Stimulated activated CD8-positive, alpha-beta memory T cell treated with anti-CD3 and anti-CD28 coated beads, Interleukin-7, amount 100 ng/mL, for 4 hours (primary cell): ENCODE measurements around the gene PSEN2.

Experiments used
- DNase-seq, 2 donors: peaks; one replicate each; pipeline ENCODE4 v3.0.0-alpha.2; 2020; ENCODE audit warnings: low read depth in 2 of 2

PSEN2 gene

DNA sequence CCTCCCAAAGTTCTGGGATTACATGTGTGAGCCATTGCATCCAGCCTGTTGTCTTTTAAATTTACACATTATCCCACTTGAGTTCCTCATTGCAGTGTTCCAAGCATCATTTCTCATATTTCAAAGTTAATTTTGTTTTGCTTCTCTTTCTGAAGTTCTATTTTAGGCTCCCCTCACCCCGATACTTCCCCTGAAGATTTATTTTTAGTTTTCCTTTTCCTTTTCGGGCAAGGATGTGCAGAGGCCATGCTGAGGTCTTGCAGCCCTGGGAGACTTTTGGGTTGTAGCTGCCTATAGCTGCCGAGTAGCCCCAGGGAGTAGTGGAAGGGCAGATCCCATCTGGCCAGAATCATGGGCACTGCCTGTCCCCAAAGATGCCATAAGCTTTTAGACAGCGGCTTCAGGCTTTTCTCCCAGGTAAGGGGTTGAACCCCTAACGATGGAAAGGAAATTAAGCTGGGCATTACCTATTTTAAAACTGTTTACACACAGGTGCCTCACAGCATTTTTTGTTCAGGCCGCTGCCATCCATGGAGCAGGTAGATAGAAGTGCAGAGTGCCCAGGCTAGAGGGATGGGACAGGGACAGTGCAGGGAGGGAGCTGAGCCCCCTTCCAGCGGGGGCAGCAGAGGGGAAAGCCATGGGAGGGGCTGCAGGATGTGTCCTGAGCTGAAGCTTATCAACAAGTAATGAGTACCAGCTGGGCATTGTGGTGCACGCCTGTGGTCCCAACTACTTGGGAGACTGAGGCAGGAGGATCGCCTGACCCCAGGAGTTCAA is 15.9 kb downstream of the PSEN2 start:
- DNase-seq: no peak

DNA sequence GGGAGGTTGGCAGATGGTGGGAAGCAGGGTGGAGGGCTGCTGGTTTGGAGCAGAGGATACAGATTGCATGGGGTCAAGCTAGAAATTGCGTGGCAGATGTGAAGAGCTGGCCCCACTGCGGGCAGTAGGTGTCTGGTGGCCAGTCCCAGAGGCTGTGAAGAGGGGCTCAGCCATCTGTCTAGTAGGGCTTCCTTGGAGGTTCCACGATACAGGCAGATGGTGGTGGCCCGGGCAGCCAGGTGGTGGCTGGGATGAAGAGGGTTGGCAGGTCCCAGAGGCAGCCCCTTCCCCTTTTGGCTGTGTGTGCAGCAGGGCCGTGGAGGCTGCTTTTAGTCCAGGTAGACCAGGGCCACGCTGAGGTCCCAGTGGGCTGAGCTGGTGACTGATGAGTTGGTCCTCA is 16.6 kb downstream of the PSEN2 start:
- DNase-seq: no peak

DNA sequence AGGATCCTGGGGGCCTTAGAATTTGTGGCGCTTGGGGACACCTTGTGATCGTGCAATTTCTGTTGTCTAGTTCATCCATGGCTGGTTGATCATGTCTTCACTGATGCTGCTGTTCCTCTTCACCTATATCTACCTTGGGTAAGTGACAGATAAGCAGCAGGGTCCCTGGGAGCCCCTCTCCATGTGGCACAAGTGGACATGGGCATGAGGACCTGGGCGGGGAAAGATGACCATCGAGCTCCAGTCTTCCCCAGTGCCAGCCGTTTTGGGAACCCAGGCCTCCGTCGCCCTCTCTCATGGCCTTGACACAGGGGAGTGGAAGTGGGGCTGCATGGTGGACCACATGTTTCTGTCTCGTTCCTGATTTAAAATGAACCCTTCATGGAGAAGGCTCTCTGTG is 17.6 kb downstream of the PSEN2 start:
- DNase-seq: no peak

DNA sequence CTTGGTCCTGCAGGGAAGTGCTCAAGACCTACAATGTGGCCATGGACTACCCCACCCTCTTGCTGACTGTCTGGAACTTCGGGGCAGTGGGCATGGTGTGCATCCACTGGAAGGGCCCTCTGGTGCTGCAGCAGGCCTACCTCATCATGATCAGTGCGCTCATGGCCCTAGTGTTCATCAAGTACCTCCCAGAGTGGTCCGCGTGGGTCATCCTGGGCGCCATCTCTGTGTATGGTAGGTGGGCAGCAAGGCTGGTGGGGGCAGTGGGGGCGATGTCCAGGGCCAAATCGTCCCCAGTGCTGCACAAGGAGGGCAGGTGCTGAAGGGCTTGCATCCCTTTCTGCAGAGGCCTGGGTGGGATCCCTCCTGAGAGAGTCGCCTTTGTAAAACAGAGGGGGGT is 18.4 kb downstream of the PSEN2 start:
- no peak for DNase-seq

DNA sequence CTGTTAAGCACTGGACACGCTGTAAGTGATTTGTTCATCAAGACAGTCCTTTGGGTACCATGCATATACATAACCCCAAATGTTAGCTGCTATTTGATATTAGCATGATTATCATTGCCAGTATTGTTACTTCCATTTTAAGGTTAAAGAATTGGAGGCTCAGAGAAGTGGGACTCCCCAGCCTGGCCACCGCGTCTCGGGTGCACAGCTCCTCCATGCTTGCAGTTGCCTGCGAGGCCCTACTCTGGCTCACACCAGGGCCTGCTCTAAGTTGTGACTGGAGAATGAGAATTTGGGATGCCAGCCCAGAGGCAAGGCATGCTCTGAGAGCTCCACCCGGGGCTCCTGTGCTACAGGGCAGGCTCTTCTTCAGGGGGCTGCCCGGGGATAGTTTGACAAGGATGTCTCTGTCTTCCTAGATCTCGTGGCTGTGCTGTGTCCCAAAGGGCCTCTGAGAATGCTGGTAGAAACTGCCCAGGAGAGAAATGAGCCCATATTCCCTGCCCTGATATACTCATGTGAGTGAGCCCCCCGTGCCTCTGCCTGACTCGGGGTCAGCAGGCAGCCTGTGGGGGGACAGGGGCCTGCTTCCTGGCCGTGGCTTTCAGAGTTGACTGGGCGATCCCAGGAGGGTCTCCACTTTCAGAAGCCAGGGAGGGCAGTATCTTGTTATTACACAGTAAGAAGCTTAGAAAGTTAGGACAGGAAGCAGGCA is 19.4 kb downstream of the PSEN2 start:
- no peak for DNase-seq

DNA sequence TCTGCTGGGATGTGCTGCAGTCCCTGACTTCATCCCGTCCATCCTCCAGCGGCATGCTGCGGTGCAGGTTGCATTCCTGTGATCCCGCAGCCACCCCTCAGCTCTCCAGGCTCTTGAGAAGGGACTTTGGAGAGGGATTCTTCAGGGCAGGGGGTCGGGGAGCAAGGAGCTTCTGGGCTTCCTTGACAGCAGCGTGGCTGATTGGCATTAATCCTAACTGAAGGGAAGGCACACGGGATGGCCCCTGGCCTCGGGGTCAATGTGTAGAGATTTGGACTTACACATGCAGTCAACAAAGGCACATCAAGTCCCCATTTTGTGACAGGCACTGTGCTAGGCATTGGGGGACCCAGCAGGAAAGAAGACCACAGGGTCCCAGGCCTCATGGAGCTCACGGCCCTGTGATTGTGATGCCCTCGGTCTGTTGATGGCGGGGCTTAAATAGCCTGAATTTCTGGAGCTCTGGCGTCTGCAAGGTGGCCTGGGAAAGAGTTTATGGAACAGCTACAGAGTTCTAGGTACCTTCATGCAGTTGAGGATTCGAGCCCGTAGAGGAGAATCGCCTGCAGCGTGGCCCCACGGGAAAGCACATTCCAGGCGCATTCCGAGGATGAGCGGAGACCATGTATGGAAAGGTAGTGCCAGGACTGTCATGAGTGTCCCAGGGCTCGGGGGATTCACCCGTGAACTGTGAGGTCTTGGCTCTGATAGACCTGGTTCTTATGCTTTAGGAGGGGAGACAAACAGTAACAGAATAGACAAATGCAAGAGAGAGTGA is 20.1 kb downstream of the PSEN2 start:
- DNase-seq: no peak

DNA sequence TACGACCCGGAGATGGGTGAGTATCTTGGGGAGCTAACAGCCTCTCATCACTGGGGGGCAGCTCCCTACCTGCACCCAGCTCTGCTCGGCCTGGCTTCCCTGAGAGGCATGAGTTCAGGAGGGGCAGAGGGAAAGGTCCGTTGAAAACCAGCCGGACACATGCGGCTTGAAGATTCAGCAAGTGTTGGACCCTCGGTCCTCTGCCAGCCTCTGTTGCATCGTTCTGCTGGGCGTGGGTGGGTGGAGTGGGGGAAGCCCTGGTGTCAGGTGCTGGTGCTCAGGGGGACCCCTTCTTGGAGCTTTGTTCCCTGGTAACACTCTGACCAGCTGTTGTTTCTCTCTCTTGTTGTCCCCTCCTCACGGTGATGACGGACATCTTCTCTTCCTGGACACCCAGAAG is 20.9 kb downstream of the PSEN2 start:
- DNase-seq: no peak

DNA sequence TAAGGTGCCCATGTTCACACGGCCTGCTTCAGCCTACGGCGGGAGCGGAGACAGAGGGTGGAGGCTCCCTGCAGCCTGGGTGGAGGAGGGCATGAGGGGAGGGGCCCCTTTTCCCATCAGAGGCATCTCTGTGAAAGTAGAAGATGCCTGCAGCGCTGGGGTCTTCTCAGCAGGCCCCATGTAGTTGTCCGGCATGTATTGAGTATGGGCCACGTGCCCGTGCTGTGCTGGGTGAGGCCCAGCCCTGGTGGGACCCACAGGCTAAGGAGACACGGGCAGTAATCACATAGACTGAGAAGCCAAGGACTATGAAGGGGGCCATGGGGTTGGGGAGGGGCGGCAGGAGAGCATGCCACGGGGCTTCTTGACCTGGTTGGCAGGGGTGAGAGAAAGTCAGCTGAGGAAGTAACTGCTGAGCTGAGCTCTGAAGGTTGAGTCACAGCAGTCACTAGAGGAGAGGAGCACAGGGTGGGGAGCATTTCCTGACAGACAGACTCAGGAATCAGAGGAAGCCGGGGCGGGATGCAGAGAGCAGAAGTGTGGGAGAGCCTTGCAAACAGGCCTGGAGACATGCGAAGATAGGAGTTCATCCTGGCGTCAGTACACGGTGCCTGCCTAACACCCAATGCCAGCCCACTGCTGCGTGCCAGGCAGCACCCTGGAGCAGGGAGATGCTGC is 21.6 kb downstream of the PSEN2 start:
- DNase-seq: no peak

DNA sequence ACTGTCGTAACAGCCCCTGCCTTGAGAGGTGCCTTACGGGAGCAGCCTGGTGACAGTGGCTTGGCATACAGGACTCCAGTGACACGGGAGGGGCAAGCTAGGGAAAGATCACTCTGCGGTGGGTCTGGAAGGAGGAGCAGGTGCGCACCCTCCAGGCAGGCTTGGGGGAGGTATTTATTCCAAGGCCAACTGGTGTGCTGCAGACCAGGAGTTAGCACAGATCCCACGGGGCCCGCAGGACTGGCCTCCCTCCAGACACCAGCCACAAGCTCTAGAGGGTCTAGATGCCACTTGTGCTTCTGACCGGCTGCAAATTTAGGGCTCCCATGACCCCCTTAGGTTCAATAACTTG is 22.1 kb downstream of the PSEN2 start:
- no peak for DNase-seq

DNA sequence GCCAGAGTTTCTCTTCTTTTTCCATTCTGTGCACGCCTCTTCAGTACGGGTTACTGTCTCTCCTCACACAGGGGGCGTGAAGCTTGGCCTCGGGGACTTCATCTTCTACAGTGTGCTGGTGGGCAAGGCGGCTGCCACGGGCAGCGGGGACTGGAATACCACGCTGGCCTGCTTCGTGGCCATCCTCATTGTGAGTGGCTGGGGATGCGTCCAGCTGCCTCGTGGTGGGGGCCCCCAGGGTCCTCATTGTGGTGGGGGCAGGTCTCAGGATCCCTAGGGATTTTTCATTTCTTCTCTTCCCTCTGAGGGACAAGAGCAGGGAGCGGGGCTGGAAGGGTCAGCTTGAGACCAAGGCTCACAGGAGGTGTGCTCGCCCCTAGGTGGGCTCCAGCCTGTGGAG is 23.5 kb downstream of the PSEN2 start:
- no peak for DNase-seq

DNA sequence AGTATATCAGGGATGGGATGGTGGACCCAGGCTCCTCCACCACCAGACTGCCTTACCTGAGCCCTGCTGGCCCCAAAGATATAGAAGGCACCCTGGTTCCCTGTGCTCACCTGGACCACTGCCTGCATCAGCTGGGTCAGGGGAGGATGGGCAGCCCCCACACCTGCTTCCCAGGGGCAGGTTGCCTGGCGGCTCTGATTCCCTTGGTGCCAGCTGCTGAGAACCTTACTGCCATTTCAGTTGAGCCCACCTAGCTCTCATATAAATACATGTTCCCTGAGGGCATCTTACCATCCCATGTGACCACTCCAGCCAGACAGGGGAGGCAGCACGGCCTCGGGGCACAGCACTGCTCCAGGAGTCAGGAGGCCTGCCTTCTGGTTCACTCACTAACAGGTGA is 24.4 kb downstream of the PSEN2 start:
- DNase-seq: no peak

DNA sequence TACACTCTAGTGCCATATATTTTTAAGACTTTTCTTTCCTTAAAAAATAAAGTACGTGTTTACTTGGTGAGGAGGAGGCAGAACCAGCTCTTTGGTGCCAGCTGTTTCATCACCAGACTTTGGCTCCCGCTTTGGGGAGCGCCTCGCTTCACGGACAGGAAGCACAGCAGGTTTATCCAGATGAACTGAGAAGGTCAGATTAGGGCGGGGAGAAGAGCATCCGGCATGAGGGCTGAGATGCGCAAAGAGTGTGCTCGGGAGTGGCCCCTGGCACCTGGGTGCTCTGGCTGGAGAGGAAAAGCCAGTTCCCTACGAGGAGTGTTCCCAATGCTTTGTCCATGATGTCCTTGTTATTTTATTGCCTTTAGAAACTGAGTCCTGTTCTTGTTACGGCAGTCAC is 25.2 kb downstream of the PSEN2 start:
- no peak for DNase-seq

DNA sequence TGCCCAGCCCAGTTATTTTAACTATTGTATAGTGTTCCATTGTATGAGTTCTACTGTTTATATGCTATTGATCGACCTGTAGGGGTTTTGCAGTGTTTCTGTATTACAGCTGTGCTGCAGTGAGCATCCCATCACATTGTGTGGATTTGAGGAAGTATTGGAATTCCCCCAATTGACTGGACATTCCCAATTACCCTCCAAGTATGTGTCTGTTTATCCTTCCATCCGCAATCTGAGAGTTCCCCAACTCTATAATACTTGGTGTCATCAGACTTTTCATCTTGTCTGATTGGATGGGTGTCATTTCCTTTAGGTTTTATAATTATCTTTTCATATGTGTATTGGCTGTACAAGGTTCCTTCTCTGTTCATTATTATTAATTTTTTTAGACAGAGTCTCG is 27.8 kb downstream of the PSEN2 start:
- no peak for DNase-seq

DNA sequence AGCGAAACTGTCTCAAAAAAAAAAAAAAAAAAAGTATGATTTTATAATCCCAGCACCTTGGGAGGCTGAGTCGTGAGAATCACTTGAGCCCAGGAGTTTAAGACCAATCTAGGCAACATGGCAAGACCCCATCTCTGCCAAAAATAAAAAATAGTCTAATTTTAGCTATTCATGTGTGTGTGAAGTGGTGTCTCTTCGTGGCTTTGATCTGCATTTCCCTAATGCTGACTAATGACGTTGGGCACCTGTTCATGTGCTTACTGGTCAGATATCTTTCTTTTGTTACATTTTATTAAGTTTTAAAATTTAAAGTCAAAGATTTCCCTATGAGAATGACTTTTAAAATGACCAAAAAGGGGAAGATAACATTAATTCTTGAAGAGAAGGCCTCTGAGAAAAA is 31.0 kb downstream of the PSEN2 start:
- DNase-seq: no peak

DNA sequence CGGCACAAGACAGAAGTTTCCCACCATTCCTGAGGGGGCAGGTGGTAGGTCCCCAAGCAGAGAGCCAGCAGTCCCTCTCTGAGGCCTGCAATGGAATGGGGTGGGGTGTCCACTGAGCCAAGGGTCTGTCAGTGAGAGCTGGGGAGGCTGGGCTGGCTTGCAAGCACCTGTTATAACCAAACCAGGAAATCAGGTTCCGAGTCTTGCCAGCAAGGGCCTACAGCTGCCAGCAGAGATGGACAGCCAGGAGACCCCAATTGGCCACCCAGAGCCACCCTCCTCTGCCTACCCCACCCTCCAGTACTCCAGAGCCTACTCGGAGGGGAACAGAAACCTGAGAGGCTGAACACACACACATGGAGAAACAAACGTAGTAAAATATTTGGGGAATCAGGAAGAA is 32.2 kb downstream of the PSEN2 start:
- DNase-seq: no peak

DNA sequence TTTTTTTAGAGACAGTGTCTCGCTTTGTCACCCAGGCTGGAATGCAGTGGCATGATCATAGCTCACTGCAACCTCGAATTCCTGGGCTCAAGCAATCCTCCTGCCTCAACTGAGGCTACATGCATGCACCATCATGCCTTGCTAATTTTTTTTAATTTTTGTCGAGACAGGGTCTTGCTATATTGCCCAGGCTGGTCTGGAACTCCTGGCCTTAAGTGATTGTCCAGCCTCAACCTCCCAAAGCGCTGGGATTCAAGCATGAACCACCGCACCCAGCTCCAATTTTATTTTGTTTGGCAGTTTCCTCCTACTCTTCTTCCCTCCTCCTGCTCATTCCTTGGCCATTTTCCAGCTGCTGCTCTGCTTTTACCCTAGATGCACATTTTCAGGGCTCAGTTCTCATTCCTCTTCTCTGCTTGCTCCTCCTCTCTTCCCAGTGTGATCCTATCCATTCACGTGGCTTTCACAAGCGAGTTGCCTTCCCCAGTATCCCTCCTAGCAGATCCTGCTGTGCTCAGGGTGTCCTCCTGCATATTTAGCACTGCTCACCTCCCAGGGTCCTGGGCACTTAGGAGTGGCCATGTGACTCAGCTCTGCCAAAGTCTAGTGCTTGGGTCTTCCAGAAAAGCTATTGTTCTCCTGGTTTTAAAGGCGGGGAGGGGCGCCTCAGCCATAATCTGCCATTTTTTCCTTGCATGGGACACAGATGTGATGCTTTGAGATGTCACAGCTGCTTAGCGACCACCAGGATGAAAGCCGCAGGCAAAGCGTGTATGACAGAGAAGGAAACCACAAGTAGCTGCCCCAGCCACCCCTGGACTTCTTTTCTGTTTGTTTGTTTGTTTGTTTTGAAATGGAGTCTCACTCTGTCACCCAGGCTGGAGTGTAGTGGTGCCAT is 33.7 kb downstream of the PSEN2 start:
- DNase-seq: no peak

DNA sequence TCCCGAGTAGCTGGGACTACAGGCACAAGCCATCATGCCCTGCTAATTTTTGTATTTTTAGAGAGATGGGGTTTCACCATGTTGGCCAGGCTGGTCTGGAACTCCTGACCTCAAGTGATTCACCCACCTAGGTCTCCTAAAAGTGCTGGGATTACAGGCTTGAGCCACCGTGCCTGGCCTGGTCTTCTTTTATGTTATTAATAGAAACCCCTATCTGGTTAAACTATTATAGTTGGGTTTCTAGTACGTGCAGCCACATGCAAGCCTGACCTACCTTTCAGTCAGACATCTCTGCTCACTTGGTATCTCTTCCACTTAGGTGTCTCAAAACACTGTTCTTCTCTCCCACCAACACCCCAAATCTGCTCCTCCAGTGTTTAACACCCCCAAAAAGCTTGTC is 34.4 kb downstream of the PSEN2 start:
- DNase-seq: no peak

DNA sequence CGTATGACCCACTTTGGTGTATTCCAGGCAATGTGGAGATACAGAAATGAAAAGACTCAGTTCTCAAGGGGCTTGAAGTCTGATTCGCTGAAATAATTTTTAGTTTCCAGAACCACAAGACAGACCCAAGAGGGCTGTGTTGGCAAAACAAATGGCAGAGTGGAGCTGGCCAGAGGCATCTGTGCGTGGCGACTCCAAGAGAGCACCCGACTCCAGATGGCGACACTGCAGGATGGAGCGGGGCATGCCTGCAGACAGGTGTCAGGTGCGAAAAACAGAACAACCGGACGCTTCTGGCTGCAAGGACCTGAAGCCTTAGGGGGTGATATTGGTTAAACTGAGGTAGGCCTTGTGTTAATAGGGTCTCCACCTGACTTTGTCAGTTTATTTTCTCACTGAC is 38.0 kb downstream of the PSEN2 start:
- DNase-seq: no peak

DNA sequence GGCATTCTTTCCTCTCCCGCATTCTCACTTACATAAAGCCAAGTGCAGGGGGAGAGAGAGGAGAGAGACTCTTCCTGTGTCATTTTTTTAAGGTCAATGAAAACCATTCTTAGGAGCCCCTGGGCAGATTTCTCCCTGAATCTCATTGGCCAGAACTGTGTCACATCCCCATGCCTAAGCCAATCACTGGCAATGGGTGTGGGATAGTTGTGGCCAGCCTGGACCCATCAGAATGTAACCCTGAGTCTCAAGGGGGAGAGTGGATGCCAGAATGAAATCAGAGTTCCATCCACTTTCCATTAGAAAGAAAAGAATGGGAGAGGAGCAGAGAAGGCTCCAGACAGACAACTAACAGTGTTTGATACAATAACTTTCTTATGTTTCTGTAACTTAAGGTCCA is 38.5 kb downstream of the PSEN2 start:
- no peak for DNase-seq

DNA sequence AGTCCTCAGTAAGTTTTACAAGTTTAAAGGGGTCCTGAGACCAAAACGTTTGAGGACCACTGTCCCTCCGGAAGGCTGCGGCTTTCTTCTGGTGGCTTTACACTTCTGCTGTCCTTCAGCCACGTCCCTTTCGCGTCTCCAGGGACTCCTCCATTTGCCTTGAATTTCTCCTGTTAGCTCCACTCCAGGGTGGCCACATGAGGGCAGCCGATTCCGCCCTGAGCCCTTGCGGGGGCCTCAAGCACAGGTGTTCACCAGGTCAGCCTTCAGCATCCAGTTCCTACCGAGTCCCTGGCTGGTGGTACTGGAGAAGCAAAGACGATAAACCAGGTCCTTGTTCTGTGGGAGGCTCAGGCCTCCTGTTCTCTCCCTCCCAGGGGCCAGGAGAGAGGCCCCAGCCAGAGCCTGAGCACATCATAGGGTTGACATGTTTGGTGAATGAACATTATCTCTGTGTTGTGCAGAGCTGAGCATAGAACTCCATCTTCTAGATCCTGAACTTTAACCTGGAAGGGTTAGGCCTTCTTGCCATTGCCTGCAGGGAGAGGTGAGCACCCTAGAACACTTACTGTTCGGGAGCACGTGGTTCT is 42.3 kb downstream of the PSEN2 start:
- peak; percentile 15 to 25 for DNase-seq

DNA sequence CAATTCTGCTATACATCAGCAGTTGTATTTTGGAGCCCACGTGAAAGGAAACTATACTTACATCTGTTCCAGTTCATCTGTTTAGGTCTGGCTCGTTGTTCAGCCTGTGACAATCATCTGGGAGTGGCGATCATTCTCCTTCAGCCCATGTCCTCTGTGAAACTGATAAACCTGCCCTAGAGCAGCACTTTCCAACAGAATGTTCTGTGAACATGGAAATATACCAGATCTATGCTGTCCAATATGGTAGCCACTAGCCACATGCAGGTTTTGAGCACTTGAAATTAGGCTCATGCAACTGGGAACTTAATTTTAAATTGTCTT is 45.2 kb downstream of the PSEN2 start:
- DNase-seq: no peak
